Left renal cortex interstitium (tissue), 4 donors: ENCODE measurements around the gene NUP62. TPM values are rescaled to one million over a fixed set of nuclear protein-coding genes. Genes with fewer than 3 reads are reported as not detected.
"Not testable (repeated sequence)": the region's sequence is repeated elsewhere in the genome, so short reads cannot be mapped to it uniquely, and the experiment has no call there.

Source experiments
- DNase-seq, 4 donors: peaks; one replicate each; pipeline ENCODE4 v3.0.0-alpha.2; 2013; ENCODE audit warnings: low read depth in 4 of 4, low spot score in 2 of 4, missing footprints in 1 of 4
- polyA plus RNA-seq, 4 donors: library from polyadenylated mRNA; unstranded; fragments of 120-200 nt; gene quantifications; one replicate each; pipeline ENCODE4 v1.2.1, GENCODE V29; 2013; ENCODE audit not compliant: insufficient read length in 4 of 4

Gene NUP62, protein sequence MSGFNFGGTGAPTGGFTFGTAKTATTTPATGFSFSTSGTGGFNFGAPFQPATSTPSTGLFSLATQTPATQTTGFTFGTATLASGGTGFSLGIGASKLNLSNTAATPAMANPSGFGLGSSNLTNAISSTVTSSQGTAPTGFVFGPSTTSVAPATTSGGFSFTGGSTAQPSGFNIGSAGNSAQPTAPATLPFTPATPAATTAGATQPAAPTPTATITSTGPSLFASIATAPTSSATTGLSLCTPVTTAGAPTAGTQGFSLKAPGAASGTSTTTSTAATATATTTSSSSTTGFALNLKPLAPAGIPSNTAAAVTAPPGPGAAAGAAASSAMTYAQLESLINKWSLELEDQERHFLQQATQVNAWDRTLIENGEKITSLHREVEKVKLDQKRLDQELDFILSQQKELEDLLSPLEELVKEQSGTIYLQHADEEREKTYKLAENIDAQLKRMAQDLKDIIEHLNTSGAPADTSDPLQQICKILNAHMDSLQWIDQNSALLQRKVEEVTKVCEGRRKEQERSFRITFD
- polyA plus RNA-seq, result 10 to 100 TPM; 51.8 to 82.7 (median 65.2) TPM

DNA sequence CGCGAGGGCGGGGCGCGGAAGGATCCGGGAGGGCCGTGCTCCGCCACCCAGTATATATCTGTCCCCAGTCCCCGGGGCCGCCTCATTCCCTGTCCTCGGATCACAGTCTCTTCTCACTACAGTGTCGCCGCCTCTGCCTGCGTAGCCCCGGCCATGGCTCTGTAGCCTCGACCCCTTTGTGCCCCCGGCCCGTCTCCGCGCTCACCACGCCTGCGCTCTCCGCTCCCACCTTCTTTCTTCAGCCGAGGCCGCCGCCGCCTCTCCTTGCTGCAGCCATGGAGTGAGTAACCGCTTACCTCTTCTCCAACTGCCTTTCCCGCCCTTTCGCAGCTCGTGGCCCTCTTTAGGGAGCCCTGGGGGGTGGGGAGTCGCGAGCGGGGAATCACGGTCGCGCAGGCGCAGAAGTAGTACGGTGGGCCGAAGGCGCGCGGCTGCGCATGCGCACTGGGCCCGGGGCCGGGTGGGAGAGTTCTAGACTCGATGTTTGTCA lies at the start of gene NUP62, which contains the start of gene ATF5:
TSS of gene NUP62 (minus strand) at position 384 of the 490 bp plus-strand sequence. CDS start 19,697 bp downstream, outside the sequence.
TSS of gene ATF5 (plus strand) at position 85 of the 490 bp plus-strand sequence. CDS start 1,646 bp downstream, outside the sequence.
- peak; percentile 83 to 90 (median 89) for DNase-seq

DNA sequence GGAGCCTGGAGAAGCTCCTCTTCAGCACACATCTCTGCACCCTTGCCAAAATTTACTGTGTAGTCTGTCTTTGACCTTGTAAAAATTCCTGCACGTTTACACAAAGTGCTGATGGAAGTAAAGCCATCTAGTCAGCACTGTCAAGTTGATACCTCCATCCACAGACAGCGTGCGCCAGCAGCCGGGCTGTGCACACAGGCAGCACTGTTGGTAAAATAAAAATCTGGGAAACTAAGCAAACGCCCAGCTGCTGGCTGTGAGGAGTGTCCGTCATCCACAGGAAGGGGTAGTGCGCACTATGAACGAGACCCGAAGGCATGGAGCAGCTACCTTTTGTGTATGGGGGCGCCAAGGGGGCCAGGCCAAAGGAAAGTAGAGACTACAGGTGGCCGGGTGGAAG lies 49.0 kb upstream of the NUP62 start:
- no peak for DNase-seq

DNA sequence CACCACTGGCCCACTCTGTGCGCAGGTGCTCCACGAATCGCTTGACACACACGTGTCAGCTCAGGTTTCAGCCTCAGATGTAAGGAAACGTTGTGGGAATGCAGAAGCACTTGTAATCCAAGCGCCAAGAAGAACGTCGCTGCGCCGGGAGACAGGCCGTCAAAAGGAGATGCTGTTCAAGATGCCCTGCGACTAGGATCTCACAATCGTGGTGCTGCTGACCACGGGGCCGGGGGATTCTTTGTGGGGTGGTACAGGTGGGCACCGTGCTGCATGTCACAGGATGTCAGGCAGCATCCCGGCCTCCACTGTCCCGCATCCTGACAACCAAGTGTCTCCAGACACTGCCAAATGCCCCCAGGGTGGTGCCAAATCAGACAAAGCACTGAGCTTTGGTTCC lies 48.6 kb upstream of the NUP62 start:
- DNase-seq, result no peak

DNA sequence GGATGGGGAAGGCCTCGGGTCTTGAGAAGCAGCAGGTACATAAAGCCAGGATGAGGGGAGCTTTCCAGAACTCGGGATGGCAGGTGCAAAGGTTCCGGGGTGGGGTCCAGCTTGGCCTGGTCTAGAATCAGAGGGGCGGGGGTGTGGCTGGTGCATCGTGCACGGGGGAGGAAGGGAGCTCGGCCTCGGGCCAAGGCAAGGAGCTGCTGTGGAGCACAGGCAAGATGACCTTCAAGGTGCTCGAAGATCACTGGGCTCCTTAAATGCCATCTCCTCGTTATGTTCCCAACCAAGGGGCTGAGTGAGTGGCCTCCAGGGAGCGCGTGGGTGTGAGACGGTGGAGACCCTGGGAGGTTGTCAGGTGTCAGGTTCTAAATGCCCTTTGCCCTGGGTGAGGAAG lies 47.8 kb upstream of the NUP62 start:
- no peak for DNase-seq

DNA sequence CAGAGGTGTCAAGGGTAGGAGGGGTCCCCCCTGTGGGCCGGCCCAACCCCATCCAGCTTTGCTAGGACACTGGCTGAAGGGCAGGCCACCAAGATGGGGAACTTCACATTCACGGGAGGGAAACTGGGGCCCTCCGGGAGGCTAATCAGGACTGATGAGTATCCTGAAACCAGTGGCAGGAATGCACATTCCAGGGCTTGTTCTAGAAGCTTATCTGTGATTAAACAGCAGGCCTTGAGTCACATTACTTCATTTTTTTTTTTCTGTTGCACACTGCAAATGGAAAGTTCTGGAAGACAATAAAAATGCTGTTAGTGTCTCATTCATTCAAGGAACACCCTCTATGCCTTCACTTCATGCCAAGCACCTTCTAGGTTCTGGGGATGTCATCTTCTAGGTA lies 47.2 kb upstream of the NUP62 start:
- no peak for DNase-seq

DNA sequence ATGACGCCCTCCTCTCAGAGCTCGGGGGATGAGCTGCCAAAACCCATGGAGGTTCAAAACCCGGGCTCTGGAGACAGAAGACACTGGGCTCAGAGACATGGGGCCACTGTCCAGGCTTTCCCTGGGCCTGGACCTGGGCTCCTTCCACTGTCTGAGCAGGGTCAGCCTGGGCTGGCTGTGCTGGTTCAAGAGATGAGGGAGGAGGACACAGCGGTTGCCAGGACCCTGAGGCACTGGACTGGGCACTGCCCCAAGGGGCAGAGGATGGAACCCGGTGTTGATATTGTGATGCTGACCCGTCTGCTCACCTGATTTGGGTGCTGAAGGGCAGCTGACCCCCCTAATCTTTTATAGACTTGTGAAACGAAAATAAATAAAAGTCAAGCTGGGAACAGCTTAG lies 45.7 kb upstream of the NUP62 start:
- no peak for DNase-seq

DNA sequence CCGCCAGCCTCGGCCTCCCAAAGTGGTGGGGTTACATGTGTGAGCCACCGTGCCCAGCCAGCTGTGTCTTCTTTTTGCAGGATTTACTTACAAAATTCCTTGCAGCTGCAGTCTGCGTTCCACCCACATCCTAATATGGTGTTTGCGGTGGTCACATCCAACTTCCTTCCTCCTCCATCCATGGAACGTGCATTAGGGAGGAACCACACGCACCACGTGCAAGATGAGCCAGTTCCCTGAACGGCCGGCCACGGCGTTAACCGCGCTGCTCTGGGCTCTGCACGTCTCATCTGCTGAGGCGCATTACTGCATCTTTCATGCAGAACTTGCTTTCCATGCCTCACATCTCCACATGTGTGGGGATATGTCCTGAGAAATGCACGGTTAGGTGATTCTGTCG lies 44.7 kb upstream of the NUP62 start:
- no peak for DNase-seq

DNA sequence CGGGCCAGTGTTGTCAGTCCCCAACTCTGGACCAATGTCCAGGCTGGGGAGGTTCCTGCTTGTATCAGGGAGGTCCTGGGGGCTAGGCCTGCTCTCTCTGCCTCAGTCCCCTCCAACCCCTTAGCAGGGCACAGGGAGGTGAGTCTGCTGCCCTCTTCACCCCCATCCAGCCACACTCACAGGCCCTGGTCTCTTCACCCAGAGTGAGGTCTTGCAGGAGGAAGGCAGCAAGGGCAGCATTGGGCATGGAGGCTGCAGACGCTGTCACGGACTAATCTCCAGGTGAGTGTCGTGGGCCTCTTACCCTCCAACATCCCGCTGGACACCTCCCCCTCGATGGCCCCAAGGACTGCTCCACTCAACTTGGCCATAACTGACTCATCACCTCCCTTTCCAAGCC lies 43.5 kb upstream of the NUP62 start:
- no peak for DNase-seq

DNA sequence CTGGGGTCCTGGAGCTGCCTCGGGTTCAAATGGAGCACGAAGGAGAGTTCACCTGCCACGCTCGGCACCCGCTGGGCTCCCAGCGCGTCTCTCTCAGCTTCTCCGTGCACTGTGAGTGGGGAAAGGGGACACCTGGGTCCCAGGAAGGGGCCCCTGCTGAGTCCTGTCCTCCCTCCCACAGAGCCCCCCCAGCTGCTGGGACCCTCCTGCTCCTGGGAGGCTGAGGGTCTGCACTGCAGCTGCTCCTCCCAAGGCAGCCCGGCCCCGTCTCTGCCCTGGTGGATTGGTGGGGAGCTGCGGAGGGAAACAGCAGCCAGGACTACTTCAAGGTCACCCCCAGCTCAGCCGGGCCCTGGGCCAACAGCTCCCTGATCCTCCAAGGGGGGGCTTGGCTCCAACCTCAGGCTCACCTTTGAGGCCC lies 42.7 kb upstream of the NUP62 start:
- no peak for DNase-seq

DNA sequence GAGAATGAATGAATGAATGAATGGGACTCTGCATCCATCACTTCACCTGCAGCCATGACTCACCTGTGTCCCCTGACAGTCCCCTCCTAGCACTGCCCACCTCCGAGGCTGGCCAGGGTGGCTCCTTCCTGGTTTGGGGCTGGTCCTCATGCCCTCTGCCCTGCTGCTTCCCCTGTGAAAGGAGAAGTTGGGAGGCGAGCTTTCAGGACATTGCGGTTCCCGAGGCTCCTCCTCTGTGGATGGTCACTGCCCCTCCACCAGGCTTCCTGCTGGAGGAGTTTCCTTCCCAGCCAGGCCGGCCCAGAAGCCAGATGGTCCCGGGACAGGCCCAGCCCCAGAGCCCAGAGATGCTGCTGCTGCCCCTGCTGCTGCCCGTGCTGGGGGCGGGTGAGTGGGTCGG lies 40.1 kb upstream of the NUP62 start:
- not testable (repeated sequence) for DNase-seq

DNA sequence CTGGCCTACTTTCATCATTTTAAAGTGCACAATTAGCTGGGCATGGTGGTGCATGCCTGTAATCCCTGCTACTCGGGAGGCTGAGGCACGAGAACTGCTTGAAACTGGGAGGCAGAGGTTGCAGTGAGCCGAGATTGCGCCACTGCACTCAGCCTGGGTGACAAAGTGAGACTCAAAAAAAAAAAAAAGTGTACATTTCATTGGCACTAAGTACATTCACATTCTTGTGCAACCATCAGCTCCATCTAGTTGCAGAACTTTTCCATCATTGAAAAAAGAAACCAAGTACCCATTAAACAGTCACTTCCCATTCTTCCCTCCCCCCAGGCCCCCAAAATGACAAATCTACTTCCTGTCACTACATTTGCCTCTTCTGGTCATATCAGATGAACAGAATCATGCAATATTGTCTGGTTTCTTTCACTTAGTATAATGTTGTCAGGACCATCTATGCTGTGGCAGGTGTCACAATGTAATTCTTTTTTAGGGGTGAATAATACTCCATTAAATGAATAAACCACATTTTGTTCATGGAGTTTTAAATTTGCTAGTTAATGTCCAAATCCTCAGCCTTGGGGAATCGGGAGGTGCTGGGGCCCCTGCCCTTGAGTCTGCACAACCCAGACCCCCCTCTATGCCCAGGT lies 39.1 kb upstream of the NUP62 start:
- DNase-seq, result no peak

DNA sequence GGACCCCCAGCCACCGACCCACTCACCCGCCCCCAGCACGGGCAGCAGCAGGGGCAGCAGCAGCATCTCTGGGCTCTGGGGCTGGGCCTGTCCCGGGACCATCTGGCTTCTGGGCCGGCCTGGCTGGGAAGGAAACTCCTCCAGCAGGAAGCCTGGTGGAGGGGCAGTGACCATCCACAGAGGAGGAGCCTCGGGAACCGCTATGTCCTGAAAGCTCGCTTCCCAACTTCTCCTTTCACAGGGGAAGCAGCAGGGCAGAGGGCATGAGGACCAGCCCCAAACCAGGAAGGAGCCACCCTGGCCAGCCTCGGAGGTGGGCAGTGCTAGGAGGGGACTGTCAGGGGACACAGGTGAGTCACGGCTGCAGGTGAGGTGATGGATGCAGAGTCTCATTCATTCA lies 31.7 kb upstream of the NUP62 start, which contains the start of gene SIGLEC11:
TSS of gene SIGLEC11 (minus strand) at position 193 of the 400 bp plus-strand sequence. CDS start at position 102, 91 bp downstream.
- DNase-seq, result not testable (repeated sequence)

DNA sequence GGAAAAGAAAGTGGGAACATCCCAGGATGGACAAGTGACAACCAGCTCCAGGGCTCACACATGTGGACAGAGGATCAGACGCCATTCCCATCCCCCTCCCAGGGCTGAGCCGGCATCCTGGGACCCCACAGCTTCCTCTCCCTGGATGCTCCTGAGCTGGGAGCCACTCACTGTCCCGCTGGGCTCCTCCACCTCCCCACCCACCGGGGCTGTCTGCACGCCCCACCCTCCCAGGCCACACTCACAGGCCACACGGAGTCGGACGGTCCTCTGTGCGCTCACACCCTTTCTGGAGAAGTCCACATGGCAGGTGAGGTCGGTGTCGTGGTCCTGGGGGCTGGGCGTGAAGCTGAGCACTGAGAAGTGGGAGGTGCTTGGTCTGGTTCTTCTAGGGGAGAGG lies 30.6 kb upstream of the NUP62 start:
- not testable (repeated sequence) for DNase-seq

DNA sequence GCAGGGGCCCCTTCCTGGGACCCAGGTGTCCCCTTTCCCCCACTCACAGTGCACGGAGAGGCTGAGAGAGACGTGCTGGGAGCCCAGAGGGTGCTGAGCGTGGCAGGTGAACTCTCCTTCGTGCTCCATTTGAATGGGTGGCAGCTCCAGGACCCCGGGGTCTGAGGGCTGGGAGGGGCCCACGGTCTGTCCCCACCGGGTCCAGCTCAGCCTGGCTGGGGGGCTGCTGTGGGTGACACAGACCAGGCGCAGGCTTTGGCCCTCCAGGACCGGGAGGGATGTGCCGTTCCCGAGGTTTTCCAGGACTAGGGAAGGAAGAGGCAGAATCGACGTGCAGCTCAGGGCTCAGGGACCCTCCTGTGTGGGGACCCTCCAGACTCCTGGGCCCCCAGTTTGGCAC lies 29.3 kb upstream of the NUP62 start:
- not testable (repeated sequence) for DNase-seq

DNA sequence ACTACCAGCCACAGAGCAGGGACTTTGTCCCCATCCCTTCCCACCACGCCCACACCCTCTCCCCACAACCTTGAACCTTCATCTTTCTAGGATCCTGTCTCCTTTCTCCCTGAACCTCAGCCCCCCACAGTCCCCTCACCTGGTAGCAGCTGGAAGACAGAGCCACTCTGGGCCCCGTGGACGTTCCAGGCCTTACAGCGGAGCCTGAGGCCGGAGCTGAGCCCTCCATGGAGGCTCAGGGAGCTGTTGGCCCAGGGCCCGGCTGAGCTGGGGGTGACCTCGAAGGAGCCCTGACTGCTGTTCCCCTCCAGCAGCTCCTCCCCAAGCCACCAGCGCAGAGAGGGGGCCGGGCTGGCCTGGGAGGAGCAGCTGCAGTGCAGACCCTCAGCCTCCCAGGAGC lies 28.8 kb upstream of the NUP62 start:
- not testable (repeated sequence) for DNase-seq

DNA sequence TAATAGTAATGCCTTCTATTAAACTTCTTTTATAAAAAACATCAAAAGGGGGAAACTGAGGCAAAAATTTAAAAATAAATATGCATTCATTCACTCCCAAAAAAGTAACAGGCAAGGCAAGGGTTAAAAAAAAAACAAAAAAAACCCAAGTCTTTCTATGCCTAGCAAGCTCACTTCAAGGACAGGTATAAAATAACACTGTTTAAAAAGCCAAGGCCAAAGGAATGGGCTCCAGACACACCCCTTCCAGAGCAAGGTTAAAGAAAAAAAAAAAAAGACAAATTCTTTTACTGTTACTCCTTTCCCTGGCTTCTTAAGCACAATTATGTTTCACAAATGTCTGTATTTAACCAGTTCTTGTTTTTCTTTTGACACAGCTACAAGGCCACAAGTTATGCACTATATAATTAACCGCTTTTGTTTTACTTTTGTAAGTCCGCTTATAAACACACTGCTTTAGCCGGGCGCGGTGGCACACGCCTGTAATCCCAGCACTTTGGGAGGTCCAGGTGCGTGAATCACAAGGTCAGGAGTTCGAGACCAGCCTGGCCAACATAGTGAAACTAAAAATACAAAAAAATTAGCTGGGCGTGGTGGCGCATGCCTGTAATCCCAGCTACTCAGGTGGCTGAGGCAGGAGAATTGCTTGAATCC lies 28.1 kb upstream of the NUP62 start:
- DNase-seq, result no peak

DNA sequence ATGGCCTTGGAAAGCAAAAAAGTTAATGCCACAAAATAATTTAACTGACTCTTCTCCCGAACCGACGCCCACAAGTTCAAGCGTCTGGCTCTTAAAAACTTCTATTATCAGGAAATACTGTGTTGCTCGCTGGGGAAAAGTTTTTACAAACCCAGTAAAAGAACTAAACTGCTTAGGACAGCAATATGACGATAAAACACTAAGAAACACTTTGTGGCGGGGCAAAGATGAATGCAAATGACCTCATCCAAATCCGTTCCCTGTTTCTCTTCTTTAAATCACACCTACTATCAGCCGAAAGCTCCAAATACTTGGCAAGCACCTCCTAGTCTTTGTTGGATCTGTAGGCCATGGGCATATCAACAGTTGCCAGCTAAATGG lies 26.8 kb upstream of the NUP62 start:
- DNase-seq, result no peak

DNA sequence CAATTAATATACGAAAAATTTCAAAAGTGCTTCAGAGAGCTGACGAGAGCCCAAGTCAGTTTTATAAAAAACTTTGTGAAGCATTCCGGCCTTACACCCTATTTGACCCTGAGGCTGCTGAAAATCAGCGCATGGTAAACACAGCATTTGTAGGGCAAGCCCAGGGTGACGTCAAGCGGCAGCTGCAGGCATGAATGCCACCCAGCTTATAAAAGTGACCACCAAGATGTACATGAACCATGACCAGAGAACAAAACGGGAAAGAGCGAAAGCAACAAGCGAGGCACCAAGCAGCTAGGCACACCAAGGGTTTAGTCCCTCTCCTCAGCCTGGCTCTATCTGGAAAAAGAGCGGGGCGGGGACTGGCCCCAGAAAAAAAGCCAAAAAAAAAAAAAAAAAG lies 25.6 kb upstream of the NUP62 start:
- no peak for DNase-seq

DNA sequence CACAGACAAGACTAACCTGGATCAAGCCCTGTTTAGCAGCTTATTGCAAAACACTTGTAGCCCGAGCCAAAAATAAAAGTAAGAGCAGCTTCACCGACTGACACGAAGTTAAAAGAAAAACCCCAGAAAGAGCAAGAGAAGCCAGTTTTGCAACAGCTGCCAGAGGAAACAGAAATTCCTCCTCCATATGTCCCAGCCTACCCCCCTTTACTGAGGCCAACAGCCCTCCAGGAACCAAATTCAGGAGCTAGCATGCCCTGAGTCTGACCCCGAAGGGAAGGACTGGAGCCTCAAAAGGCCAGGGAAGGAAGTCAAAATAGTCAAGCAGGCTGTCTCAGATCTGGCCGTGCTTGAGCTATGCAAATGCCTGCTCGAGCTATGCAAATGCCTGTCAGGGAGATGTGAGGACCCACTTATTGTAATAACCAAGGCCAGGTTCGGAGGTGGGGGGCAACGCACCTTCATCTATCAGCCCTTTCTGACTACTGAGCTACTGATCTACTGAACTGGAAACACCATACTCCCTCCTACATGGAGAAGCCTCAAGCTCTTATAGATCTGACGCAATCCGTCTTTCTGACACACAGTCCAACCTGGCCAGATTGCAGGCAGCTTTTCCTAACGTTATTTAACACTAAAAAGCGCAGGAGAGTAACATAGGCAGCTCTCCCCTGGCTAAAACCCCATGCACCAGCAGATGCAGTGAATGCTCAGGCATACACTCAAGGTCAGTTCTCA lies 25.0 kb upstream of the NUP62 start:
- DNase-seq, result no peak

DNA sequence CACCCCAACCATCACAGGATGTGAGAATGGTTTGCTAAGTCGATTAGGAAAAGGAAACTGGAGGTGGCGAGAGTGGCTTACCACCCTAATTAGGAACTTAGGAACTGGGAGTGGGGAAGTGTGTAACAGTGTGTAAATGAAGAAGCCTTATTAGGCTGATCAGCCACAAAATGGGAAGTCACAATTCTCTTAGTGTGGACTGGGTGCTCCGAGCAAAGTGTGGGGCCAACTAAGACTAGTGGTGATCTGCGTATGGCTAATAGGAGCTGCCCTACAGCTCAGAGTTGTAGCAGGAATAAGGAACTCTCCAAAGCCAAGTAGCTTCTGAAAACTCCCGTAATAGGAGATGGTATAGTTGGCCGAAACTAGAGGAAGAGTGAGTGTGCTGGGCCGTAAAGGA lies 24.1 kb upstream of the NUP62 start:
- DNase-seq, result no peak
